ENCODE results near the gene POP7. TPM values are rescaled to one million over a fixed set of nuclear protein-coding genes. Genes with fewer than 3 reads are reported as not detected.

POP7 gene
- total RNA-seq, 3 donors from 2014 or later = 24.8 to 28.9 (median 26.8) TPM

Other genes with a start within 250 kb of the POP7 start
- 1 to 10 TPM in 1 of 3 donors, under 1 TPM in 2; 0.43 to 1.0 (median 0.96) TPM for gene SPACDR, start 241.9 kb upstream of the POP7 start, total RNA-seq
- 10 to 100 TPM; 45.1 to 65.2 (median 64.8) TPM for gene TSC22D4, start 226.9 kb upstream of the POP7 start, total RNA-seq
- 1 to 10 TPM in 1 of 3 donors, under 1 TPM in 2; 0.23 to 2.8 (median 0.46) TPM for gene NYAP1, start 222.2 kb upstream of the POP7 start, total RNA-seq
- gene AGFG2, start 166.9 kb upstream of the POP7 start, total RNA-seq = 100 to 1,000 TPM in 1 of 3 donors, 10 to 100 TPM in 2; 56.5 to 113 (median 58.1) TPM
- 1 to 10 TPM; 2.8 to 4.3 (median 3.5) TPM for gene SAP25, start 132.2 kb upstream of the POP7 start, total RNA-seq
- 10 to 100 TPM; 57.2 to 71.0 (median 63.9) TPM for gene LRCH4, start 120.0 kb upstream of the POP7 start, total RNA-seq
- gene FBXO24, start 119.8 kb upstream of the POP7 start, total RNA-seq = 1 to 10 TPM in 1 of 3 donors, under 1 TPM in 2; 0.48 to 1.1 (median 0.66) TPM
- 10 to 100 TPM in 2 of 3 donors, 1 to 10 TPM in 1; 6.1 to 47.9 (median 18.9) TPM for gene PCOLCE, start 103.8 kb upstream of the POP7 start, total RNA-seq
- gene MOSPD3, start 93.6 kb upstream of the POP7 start, total RNA-seq = 10 to 100 TPM; 11.9 to 17.2 (median 14.4) TPM
- gene TFR2, start 64.6 kb upstream of the POP7 start, total RNA-seq = 1 to 10 TPM in 2 of 3 donors, under 1 TPM in 1; 0.57 to 1.2 (median 1.1) TPM
- 1 to 10 TPM in 1 of 3 donors, not detected in 2; 1.2 TPM for gene ACTL6B, start 49.7 kb upstream of the POP7 start, total RNA-seq
- 100 to 1,000 TPM; 197 to 257 (median 232) TPM for gene GNB2, start 32.4 kb upstream of the POP7 start, total RNA-seq
- gene GIGYF1, start 11.9 kb upstream of the POP7 start, total RNA-seq = 10 to 100 TPM; 34.6 to 49.8 (median 48.1) TPM
- not detected for gene EPO, start 14.3 kb downstream of the POP7 start, total RNA-seq
- gene ZAN, start 27.5 kb downstream of the POP7 start, total RNA-seq = not detected
- 10 to 100 TPM; 31.2 to 42.4 (median 38.9) TPM for gene EPHB4, start 121.4 kb downstream of the POP7 start, total RNA-seq
- gene SLC12A9, start 146.6 kb downstream of the POP7 start, total RNA-seq = 10 to 100 TPM; 27.9 to 34.0 (median 33.5) TPM
- gene TRIP6, start 161.3 kb downstream of the POP7 start, total RNA-seq = 10 to 100 TPM; 27.8 to 42.7 (median 30.0) TPM
- gene SRRT, start 169.0 kb downstream of the POP7 start, total RNA-seq = 100 to 1,000 TPM; 112 to 129 (median 120) TPM
- gene UFSP1, start 183.6 kb downstream of the POP7 start, total RNA-seq = 1 to 10 TPM; 2.1 to 3.4 (median 3.0) TPM
- 10 to 100 TPM; 16.2 to 41.4 (median 20.9) TPM for gene ACHE, start 189.8 kb downstream of the POP7 start, total RNA-seq
- gene MUC3A, start 243.4 kb downstream of the POP7 start, total RNA-seq = 100 to 1,000 TPM in 2 of 3 donors, 10 to 100 TPM in 1; 57.6 to 184 (median 105) TPM

All from mucosa of descending colon (tissue), 3 donors.